ENCODE data around the gene GRK3.
A peak's percentile ranks its signal among the peaks of the same experiment; 100 is the strongest.
"Not testable (repeated sequence)": the region's sequence is repeated elsewhere in the genome, so short reads cannot be mapped to it uniquely, and the experiment has no call there.

The GRK3 gene

DNA sequence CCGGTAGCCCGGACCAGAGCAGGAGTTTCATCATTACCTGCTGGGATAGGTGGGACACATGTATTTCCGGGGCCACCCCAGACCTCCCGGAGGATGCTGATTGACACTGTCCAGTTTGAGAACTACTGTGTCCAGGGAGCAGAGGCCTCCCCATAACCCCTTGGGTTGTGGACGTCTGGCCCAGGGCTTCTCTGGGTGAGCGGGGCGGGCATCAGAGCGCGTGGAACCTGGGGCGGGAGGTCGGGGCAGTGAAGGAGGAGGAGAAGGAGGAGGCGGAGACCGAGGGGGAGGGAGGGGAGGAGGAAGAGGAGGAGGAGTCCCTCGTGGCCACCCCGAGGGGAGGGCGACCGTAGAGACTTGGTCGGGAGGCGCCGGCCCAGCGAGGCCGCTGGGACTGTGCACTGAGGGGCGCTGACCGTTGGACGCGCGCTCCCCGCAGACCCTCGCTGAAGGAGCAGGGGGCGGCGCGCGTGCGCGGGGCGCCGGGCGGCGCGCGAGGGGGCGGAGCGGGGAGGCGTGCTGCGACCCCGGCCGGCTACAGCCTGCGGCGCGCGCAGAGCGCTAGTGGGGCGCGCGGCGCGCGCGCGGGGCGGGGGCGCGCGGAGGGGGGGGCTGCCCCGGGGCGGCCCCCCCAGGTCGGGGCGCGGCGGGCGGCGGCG is at the start of gene GRK3:
GRK3 (plus strand) TSS at position 356 of the 659 bp plus-strand sequence. CDS start 366 bp downstream, outside the sequence.
- H3K27ac ChIP-seq = peak within 1 kb of the TSS; percentile 45
- no peak for DNase-seq (ENCODE audit: low read depth, low spot score)

DNA sequence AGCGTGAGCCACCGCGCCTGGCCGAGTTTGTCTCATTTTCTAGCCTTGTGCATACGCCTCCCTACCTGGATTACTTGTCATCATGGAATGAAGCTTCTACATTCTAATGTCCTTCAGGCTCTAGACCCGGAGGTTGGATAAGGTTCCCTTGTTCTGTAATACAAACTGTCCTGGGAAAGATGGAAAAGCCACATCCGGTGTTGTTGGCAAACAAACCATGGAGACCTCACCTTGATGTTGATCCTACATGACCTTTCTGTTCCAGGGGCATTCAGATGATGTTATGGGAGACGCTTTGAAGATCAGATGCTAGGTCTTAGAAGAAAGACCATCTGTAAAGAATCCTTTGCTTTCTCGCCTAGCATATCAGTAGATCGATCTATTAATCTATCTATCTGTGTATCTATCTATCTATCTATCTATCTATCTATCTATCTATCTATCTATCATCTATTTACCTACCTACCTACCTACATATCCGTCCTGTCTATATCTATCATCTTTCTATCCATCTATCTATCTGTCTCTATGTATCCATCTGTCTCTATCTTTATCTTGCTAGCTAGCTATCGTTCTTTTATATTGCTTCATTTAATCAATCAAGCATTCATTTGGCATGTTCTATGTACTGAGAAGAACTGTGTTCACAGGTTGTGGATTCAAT is 46.3 kb upstream of the GRK3 start:
- no peak for DNase-seq (ENCODE audit: low read depth, low spot score)
- no peak overlapping the region for H3K27ac ChIP-seq

DNA sequence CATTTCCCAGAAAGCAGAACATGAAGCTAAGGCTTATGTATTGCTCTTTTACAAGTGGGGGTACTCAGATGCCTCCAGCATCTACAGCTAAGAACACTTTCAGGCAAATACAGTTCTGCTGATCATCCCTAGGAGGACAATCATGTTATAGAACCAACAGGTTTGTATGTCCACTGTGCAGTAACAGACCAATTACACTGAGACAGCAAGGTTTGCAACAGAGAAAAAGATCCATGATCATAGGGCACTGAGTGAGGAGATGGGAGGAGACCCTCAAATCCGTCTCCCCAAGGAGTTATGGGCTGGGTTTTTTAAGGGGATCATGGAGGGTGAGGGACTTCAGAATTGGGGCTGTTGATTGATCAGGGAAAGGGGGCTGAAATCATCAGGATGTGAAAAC is 39.1 kb upstream of the GRK3 start:
- DNase-seq (ENCODE audit: low read depth, low spot score) = no peak

DNA sequence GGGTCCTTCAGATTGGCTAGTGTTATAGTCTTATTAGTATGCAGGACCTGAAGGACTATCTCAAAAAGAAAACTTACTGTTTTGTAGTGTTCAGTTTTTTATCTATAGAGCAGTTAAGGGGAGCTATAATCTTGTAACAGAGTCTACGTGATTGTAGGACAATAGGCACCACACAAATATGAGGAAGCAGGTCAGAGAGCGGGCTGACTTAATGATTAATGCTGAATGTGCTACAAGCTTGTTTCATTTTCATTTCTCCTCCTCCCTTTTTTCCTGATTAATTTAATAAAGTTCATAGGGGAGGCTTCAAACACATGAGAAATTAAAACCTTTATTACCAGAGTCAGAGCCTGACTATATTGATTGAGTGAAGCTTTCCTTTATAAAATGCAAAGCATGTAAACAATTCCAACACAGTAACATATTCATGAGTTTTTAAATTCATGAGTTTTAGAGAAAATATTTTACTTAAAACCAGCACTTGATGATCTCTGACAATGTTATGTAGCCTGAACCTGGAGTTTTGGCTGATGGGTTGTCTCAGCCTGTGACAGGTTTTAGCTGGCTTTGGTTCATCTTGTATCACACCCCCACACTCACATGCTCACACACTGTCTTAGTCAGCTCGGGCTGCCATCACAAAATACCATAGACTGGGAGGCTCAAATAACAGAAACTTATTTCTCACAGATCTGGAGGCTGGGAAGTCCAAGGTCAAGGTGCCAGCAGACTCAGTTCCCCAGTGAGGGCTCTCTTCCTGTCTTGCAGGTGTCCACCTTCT is 38.5 kb upstream of the GRK3 start:
- peak overlapping the region; percentile 68 for H3K27ac ChIP-seq
- DNase-seq (ENCODE audit: low read depth, low spot score) = peak; percentile 66

More for the DNA sequence above, 39.1 kb upstream of the GRK3 start:
- H3K27ac ChIP-seq = peak overlapping the region; percentile 68

DNA sequence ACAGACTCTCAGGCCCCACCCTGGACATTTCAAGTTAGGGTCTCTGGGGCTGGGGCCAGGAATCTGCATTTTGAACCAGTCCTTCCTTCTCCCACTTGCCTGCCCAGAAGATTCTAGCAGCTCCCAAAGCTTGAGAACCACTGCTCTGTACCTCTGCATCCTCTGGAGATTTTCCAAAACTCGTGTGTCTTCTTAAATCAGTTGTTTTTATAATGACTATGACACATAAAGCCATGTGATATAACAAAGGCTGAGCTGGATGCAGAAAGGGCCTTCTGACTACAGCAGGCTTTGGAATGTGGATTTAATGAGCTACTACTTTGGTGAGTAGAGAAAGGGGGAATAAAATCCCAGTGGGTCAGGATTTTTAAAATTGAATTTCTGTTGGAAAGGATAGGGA is 37.5 kb upstream of the GRK3 start:
- H3K27ac ChIP-seq = peak overlapping the region; percentile 68
- DNase-seq (ENCODE audit: low read depth, low spot score) = peak; percentile 43

DNA sequence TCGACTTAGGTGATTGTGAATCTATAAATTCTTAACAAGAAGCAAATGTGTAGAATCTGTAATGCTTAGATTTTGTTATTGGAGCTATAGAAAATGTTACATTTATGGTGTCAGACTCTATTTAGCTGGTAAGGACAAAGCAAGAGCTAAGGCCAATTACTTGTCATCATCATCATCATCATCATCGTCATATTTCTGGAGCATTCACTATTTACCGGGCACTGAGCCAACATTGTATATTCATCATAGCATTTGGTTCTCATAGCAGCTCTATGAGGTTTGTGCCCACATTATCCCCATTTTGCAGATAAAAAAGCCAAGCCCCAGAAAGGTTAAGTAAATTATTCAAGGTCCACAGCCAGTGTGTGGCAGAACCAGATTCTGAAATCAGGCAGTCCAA is 36.4 kb upstream of the GRK3 start:
- DNase-seq (ENCODE audit: low read depth, low spot score); H3K27ac ChIP-seq: not testable (repeated sequence)

DNA sequence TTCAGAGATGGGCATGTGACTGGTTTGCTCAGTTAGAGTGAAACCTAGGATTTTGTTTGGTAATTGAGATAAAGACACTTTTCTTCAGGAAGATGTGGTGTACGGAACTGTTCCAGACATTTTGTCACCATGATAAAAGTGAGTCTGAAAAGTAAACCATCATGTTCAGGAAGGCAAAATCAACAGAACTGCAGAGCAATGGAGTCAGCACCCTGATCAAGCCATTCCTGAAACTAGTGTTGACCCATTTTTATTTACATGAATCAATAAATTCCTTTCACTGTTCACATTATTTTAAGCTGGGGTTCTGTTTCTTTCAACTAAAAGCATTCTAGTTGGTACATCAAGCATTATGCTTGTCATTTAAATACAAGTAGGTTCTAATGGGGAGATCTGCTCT is 35.4 kb upstream of the GRK3 start:
- H3K27ac ChIP-seq = peak overlapping the region; percentile 77
- not testable (repeated sequence) for DNase-seq (ENCODE audit: low read depth, low spot score)

DNA sequence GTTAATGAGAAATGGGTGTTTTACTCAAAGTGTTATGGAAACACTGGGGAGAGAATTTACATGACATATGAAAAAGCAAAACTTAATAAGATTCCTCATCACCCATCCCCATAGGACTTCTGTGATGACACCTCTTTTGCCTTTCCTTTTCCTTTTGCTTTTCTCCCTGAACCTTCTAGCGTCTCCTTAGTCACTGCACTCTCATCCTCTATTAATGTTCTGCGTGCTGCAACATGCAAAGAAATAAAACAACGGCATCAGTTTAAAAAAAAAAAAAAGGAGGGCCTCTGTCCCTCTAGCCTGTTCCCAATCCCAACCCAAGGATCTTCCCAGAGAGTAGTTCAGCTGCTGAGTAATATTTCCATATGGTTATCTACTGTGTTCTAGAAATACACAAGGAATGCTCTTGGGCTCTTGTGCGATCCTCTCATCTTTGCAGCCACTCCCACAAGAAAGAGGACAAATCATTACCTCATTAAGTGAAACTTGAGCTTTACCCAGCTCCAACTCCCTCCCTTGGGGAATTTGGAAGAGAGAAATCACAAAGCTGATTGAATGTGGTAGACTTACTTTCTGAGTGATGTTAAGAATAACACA is 34.8 kb upstream of the GRK3 start:
- H3K27ac ChIP-seq = peak overlapping the region; percentile 77

DNA sequence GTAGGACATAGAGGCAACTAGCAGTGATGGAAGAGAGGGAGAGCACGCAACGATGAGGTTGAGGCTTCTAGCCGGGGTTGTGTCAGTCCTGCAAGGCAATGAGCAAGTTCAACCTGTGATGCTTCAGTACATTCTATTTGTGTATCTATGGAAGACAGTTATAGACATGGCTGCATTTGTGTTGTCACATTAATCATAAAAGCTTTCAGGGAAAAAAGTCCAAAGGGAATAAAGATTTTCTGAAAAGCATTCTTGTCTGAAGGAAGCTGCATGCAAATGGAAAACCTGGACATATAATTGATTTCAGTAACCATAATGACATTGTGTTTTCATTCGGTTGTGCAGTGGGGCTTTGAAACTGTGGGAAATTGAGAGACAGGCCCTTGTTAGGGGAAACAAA is 32.8 kb upstream of the GRK3 start:
- not testable (repeated sequence) for DNase-seq (ENCODE audit: low read depth, low spot score); H3K27ac ChIP-seq

More for the DNA sequence above, 34.8 kb upstream of the GRK3 start:
- DNase-seq (ENCODE audit: low read depth, low spot score) = peak; percentile 62

DNA sequence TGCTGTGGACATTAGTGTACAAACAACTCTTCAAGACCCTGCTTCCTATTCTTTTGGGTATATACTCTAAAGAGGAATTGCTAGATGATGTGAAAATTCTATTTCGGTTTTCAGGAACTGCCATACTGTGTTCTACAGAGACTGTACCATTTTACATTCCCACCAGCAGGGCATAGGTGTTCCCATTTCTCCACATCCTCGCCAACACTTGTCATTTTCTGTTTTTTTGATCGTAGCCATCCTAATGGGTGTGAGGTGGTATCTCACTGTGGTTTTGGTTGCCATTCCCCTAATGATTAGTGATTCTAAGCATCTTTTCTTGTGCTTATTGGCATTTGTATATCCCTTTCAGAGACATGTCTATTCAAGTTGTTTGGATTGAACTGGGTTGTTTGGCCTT is 29.8 kb upstream of the GRK3 start:
- no peak for DNase-seq (ENCODE audit: low read depth, low spot score)
- no peak overlapping the region for H3K27ac ChIP-seq

DNA sequence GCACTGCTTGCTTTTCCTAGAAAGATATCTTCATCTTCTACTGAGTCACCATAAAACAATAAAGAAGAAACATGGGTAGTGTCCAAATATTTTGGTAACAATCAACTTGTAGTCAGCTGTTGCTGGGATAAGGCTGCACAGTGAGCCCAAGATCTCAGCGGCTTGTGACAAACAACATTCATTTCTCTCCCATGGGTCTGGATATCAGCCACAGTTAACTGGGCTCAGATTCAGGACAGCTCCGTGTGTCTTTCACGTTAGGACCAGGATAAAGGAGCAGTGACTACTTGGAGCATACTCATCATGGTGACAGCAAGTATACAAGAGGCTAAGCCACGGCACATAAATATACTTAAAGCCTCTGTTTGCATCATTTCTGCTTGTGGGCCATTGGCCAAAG is 27.9 kb upstream of the GRK3 start:
- no peak overlapping the region for H3K27ac ChIP-seq
- DNase-seq (ENCODE audit: low read depth, low spot score) = no peak

DNA sequence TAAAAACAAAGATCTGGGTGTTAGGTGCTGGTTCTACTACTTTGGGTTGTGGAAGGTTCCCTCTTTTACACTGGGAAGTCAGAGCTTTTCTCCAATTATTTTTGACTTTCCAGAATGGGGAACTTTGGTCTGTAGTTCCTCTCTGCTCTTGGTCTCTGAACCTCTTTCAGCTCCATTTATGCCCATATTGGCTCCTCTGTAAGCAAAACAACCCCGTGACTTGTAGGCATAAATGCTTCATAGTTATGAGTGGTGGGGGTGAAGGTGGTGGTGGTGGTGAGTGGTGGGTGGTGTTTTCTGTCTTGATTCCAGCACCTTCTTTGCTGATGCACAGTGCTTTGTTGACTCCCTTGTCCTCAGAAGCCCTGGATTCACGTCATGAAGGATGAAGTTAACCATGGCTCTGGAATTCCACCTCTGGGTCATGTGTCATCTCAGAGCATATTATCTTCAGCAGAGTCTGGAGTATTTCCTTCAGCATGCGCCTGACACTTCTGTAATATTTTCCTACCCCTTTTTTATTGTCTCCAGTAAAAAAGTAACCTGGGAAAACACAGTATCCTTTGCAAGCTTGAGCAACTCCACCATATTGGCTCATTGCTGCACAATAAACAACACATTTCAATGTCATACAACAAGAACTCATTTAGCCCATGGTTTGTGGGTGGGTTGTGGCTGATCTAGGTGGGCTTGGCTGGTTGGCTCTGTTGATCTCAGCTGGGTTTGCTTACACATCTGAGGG is 24.1 kb upstream of the GRK3 start:
- no peak for DNase-seq (ENCODE audit: low read depth, low spot score)
- no peak overlapping the region for H3K27ac ChIP-seq

DNA sequence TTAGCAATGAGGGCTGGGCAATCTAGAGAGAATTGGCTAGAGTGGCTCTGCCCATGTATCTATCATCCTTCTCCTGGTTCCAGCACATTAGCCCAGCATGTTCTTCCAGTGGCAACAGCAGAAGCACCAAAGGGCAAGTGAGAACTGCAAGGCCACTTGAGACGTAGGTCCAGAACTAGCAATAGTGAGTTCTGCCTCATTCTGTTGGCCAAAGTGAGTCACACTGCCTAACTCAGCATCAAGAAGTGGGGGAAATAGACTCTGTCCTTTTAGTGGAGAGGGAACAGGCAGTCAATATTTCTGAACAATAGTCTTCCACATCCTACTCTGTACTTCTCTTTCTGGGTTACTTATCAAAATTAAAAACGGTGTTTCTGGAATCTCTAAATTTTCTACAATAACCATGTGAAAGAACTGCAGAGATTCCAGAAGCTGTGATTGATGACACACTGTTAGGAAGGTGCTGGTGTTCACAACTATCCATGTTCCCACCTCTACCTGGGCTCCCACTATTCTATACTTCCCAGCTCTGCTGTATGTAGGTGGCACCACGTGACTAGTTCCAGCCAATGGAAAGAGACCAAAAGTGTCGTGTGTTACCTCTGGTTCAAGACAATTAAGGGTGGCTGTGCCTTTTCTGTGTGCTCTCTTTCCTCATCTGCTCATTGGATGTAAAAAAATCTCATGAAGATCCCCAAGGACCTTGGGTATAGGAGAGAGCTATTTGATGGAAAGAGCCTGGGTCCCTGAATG is 23.4 kb upstream of the GRK3 start:
- H3K27ac ChIP-seq = no peak overlapping the region
- DNase-seq (ENCODE audit: low read depth, low spot score) = no peak

DNA sequence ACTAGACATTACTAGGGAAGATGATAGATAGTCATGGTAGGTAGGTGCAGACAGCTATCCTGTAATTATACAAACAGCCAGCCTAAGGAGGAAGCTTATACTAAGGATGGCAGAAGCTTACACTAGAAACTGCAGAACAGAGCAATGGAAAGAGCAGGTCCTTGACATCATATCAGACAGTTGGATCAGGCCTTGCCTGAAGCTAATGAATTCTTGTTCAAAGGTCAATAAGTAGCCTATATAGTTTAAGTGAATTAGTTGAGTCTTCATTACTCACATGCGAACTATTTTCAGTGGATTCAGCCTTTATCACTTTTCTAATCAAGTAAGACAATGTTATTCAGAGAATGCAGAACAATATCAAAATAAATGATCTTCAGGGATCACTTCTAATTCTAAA is 22.3 kb upstream of the GRK3 start:
- DNase-seq (ENCODE audit: low read depth, low spot score) = no peak
- no peak overlapping the region for H3K27ac ChIP-seq

DNA sequence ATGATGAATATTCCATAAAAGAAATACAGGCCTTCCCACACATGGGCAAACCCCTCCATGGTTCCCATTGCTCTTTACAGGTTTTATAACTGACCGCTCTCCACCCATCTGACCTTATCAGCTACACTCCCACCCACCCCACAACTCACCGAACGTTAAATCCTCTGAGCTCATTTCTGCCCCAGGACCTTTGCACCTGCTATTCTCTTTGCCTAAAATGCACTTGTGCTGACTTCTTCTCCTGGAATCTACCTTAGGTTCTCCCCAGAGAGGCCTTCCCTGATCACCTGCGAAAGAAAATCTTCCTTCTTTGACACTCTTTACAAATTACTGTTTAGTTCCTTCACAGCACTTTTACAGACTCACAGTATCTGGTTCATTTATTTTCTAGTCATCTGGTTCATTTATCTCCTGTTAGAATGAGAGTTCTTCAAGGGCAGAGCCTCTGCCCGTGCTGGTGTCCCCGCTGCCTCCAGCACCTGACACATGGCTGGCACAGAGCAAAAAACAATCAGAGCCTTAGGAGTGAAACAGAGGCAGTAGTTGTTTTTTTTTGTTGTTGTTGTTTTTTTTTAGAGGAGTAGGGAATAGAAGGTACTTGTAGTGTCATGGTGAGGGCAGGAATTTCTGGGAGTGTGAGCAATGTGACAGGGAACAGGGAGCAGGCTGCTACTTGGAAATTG is 21.6 kb upstream of the GRK3 start:
- no peak overlapping the region for H3K27ac ChIP-seq
- DNase-seq (ENCODE audit: low read depth, low spot score) = no peak

DNA sequence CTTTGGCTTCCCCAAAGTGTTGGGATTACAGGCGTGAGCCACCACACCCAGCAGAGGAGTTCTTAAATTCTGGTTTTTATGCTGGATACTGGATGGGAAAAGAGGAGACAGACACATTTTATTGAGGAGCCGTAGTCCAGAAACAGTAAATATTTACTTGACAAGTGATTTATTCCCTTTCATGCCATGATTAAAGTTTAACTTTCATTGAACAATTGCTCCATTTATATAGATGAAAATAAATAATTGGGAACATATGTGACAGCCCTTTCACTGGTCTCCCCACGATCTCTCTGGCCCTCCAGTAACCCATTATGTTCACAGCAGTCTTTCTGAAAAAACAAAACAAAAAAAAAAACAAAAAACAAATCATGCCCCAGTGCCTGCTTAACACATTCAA is 19.3 kb upstream of the GRK3 start:
- H3K27ac ChIP-seq = no peak overlapping the region
- DNase-seq (ENCODE audit: low read depth, low spot score) = no peak

DNA sequence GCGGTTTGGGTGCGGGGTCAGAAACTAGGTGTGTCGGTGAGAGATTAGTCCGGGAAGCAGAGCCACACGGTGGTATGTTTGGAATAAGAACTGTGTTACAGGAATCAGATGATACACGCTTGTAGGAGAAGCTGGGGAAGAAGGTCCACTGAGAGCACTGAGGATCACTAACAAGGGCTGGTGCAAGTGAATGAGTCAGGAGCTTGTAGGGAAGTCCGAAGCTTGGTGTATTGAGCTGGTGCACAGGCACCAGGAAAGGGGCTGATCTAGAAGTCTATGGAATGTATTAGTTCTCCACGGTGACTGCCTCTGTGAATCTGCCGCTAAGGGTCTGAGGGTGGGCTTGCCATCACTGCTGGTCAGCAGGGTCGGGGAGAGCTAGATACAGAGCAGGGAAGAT is 18.8 kb upstream of the GRK3 start:
- DNase-seq (ENCODE audit: low read depth, low spot score) = no peak
- no peak overlapping the region for H3K27ac ChIP-seq

DNA sequence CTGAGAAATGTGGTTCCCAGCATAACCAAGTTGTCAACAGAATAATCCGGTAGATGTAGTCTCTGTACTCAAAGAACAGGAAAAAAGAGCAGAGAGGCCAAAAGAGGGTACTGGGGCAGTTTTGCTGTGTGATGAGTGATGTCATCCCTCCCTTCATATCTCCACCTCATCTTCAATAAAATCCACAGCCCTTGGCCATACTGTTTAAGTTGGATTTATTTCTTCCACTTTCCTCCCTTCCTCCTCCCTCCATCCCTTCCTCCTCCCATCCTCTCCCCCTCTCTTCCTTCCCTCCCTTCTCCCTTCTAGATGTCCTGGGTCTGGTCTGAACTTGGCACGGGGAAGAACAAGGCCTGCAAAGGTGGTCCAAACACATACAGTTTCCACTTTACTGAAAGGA is 18.2 kb upstream of the GRK3 start:
- H3K27ac ChIP-seq = no peak overlapping the region
- no peak for DNase-seq (ENCODE audit: low read depth, low spot score)

DNA sequence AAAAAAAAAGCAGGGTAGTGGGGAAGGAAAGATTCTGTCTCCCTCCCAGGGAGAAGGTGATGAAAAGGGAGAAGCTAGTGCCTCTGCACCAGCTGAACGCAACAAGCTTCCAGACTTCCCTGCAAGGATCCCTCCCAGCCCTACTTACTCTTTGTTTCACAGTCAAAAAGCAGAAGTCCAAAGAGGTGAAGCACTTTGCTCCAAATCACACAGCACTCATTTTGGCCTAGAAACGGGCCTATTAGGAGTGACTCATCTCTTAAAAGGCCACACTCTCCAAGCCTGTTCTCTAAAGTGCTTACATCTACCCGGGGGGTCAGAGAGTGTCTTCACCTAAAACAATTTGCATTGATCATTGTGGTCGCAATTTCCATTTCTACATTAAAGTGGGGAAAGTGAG is 17.7 kb upstream of the GRK3 start:
- DNase-seq (ENCODE audit: low read depth, low spot score) = no peak
- no peak overlapping the region for H3K27ac ChIP-seq
